Middle frontal gyrus (tissue), 1 donor: ENCODE data around the gene ADCY1.

Experiments
- DNase-seq: peaks from one replicate; pipeline ENCODE4 v3.0.0-alpha.2; 2015; ENCODE audit warnings: low spot score; ENCODE audit errors: extremely low spot score

The ADCY1 gene

GRCh38 chr7:45663965-45664633 lies 89.9 kb downstream of the ADCY1 start:
- DNase-seq: no peak

- DNase-seq: no peak
These were observed 91.0 kb downstream of the ADCY1 start for GRCh38 chr7:45665172-45665571.

- DNase-seq: no peak
These were observed 96.1 kb downstream of the ADCY1 start for GRCh38 chr7:45670227-45670626.

DNA sequence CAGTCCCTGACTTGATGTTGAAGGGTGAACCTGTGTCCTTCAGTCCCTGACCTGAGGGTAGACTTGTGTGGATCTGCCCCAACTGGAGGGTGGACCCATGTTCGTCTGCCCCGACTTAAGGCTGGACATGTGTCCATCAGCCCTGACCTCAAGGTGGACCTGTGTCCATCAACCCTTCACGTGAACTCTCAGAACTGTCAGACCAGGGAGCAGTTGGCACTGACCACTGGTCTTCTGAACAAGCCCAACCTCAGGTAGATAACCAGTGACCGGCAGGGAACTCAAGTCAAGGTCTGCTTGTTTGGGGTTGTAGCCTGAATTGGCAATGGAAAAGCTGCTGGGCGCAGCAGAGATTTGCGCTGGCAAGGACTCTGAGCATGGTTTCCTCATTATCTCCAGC lies 96.5 kb downstream of the ADCY1 start:
- no peak for DNase-seq

- DNase-seq: no peak
These were observed 103.2 kb downstream of the ADCY1 start for GRCh38 chr7:45677311-45677900.

GRCh38 chr7:45679516-45679915 lies 105.3 kb downstream of the ADCY1 start:
- no peak for DNase-seq

GRCh38 chr7:45680776-45681175 lies 106.6 kb downstream of the ADCY1 start:
- DNase-seq: no peak

GRCh38 chr7:45681596-45682357 lies 107.6 kb downstream of the ADCY1 start:
- no peak for DNase-seq

DNA sequence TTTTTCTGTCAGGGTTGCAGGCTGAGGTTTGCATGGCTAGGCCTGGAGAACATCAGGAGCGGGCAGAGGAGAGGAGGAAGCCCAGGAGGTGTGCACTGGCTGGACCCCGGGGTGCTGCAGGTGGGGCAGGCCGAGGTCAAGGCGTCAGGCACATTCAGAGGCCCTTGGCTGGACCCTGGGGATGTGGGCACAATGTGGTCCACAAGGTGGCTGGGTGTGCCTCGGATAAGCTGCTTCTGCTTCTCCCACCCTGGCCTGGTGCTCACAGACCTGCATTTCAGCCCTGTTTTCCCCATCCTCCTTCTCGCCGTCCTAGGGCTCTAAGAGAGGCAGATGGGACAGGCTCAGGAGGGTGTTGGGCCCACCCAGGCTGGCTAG lies 108.2 kb downstream of the ADCY1 start:
- no peak for DNase-seq

GRCh38 chr7:45682836-45683555 lies 108.8 kb downstream of the ADCY1 start:
- DNase-seq: no peak

DNA sequence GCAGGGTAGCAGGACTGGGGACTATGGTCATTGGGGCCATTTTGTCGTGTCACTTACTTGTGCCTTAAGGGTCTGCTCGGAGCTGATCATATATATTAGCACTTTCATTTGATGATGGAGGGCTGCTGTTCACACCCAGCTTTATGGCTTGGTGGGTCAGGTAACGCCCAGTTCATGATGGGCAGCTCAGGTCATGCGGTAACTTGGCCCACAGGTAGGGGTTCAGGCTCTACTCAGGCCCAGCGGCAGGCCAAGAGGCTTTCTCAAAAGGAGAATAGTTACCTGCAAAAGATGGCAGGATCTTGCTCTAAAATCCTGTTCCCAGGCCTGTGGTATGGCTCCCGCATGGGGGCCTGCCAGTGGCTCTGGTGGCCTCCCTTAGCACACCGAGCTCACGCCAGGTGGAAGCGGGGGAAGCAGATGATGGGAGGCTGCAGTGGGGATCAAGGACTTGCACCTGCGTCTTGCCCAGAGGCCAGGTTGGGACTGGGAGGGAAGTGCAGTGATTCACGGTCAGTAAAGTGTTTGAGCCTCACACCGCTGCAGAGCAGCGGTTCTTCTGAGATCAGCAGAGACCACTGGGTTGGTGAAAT lies 109.5 kb downstream of the ADCY1 start:
- DNase-seq: no peak

DNA sequence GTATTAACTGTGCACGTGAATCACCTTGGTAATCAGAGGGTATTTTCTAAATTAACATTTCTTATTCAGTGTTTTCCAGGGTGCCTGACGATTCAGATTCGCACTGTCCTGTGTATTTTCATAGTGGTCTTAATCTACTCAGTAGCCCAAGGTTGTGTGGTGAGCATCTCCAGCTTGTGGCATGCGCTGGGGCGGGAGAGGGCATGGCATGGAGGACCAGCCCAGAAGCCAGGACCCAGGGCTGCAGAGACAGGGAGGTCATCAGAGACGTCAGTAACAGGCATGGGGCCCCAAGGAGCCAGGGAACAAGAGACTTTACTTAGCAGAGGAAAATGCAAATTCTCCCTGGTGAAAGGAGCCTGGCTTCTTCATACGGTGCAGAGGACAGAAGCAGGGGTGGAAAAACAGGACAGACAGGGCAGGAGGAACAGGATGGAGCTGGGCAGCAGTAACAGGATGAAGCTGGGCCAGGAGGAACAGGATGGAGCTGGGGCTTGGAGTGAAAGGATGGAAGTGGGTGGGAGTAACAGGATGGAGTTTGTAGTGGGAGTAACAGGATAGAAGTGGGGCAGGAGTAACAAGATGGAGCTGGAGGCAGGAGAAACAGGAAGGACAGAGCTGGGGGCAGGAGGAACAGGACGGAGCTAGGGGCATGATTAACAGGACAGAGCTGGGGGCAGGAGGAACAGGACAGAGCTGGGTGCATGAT lies 110.9 kb downstream of the ADCY1 start:
- no peak for DNase-seq

DNA sequence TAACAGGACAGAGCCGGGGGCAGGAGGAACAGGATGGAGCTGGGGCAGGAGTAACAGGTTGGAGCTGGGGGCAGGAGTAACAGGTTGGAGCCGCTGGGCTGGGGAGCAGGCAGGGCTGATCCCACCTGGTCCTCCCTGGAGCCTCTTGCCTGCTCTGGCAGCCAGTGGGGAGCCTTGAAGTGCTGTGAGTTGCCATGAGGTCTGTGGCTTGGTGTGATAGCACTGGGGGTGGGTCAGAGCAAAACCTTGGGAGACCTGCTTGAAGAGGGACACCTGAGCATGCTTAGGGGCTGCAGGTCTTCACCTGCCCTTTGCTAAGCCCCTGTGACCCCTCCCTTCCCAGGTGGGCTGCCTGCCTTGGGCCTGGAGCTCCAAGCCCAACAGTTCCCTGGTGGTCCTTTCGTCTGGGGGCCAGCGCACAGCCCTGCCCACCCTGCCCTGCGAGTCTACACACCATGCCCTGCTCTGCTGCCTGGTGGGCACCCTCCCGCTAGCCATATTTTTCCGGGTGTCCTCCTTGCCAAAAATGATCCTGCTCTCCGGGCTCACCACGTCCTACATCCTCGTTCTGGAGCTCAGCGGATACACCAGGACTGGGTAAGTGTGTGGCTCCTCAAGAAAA lies 111.6 kb downstream of the ADCY1 start:
- DNase-seq: no peak

DNA sequence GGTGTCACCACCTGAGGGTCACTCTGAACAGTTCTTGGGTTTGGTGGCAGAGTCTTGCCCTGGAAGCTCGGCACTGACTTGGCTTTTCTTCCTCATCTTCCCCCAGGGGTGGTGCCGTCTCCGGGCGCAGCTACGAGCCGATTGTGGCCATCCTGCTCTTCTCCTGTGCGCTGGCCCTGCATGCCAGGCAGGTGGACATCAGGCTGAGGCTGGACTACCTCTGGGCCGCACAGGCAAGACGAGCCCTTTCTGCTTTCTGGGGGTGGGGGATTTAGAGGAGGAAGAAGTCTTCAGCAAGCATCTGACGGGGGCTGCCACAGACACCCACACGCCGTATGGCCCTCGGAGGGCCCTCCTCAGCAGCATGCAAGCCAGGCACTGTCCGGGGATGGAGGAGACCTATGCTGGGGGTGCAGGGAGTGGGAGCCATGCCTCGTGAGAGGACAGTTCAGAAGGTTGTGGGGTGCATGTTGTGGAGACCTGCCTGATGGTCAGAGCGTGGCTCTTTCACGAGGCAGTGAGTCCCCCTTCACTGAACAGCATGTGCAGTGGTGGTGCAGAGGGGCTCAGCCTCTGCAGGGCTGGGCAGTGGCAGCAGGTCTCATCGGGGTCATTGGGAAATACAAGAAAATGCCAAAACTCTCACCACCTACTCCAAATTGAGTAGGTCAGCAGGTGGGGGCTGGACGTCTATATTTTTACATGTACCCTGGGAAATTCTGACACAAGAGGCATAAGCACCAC lies 112.4 kb downstream of the ADCY1 start:
- DNase-seq: no peak

DNA sequence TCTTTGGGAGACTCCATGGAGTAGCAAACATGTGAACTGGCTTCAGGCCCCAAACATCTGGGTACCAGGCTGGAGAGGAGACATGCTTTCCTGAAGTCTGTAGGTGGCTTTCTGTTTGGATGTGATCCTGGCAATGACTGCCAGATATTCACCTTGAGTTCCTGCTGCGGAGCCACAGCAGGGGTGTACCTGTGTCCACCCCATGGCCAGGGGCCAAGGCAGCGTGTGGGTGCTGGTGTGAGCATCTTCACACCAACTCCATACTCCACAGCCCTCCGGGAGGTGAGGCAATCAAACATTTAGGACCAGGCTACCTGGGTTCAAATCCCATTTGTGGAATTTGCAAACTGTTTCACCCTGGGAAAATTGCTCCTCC lies 113.0 kb downstream of the ADCY1 start:
- DNase-seq: no peak

GRCh38 chr7:45687721-45688120 lies 113.6 kb downstream of the ADCY1 start:
- DNase-seq: no peak

- no peak for DNase-seq
These were observed 114.2 kb downstream of the ADCY1 start for GRCh38 chr7:45688382-45688781.

DNA sequence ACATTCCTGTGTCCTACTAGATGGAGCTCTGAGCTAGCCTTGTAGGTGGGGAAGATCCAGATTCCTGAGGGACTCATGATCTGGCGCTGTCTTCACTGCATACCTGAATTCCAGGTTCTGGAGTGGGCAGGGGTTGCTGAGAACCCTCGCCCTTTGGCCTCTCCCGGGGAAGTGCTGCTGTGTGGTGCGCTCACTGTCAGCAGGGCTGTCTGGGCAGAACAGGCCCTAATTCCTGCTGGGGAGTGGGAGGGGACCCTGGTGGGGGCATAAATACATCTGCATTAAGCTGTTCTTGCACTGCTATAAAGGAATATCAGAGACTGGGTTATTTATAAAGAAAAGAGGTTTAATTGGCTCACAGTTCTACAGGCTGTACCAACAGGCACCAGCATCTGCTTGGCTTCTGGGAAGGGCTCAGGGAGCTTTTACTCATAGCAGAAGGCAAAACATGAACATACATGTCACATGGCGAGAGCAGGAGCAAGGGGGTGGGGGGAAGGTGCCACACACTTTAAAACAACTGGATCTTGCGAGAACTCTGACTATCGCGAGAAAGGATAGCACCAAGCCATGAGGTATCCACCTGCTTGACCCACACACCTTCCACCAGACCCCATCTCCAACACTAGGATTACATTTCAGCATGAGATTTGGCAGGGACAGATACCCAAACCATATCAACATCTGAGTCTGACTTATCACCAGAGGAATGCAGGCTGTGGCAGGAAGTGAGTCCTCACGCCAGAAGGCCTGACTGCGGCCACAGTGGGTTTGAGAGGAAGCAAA lies 115.0 kb downstream of the ADCY1 start:
- no peak for DNase-seq
